HG03025 (cell line): ENCODE data around the gene RNPEPL1.
"Not testable (repeated sequence)": the region's sequence is repeated elsewhere in the genome, so short reads cannot be mapped to it uniquely, and the experiment has no call there.

Source experiments
- ATAC-seq: cut with Tn5 transposase; IDR thresholded peaks from one replicate; pipeline ENCODE4 v1.9.1; 2021; ENCODE audit warnings: mild to moderate bottlenecking, moderate library complexity; ENCODE audit not compliant: unreplicated experiment, low FRiP score

Gene RNPEPL1, protein sequence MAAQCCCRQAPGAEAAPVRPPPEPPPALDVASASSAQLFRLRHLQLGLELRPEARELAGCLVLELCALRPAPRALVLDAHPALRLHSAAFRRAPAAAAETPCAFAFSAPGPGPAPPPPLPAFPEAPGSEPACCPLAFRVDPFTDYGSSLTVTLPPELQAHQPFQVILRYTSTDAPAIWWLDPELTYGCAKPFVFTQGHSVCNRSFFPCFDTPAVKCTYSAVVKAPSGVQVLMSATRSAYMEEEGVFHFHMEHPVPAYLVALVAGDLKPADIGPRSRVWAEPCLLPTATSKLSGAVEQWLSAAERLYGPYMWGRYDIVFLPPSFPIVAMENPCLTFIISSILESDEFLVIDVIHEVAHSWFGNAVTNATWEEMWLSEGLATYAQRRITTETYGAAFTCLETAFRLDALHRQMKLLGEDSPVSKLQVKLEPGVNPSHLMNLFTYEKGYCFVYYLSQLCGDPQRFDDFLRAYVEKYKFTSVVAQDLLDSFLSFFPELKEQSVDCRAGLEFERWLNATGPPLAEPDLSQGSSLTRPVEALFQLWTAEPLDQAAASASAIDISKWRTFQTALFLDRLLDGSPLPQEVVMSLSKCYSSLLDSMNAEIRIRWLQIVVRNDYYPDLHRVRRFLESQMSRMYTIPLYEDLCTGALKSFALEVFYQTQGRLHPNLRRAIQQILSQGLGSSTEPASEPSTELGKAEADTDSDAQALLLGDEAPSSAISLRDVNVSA

DNA sequence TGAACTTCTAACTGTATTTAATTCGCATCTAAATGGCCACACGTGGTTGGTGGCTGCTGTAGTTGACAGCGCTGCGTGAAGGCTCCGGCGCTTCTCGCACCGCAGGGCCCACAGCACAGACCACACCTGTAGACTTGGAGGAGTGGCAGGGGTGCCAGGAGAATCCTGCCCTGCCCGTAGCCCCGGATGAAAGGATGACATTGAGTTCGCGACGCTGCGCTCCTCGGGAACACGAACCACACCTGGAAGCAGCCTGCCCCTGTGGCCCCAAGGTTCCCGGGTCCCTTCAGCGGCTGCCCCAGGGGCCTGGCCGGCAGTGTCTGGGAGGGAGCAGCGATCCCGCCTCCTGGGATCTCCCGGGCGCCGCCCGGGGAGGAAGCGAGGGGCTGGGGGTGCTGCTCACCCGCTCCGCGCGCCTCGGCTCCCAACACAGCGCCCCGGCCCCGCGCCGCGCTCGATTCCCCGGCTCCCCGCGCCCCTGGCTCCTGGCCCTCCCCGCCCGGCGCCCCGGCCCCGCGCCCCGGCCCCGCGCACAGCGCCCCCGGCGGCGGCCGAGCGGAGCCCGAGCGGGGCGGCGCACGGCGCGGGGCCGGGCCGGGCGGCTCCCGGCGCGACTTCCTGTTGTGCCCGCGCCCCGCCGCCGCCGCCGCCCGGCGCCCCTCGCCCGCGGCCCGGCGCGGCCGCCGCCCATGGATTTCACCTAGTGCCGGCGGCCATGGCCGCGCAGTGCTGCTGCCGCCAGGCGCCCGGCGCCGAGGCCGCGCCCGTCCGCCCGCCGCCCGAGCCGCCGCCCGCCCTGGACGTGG is at the start of gene RNPEPL1:
RNPEPL1 (plus strand) TSS at position 613 of the 806 bp plus-strand sequence; CDS start at position 716, 103 bp downstream.
- no peak for ATAC-seq

DNA sequence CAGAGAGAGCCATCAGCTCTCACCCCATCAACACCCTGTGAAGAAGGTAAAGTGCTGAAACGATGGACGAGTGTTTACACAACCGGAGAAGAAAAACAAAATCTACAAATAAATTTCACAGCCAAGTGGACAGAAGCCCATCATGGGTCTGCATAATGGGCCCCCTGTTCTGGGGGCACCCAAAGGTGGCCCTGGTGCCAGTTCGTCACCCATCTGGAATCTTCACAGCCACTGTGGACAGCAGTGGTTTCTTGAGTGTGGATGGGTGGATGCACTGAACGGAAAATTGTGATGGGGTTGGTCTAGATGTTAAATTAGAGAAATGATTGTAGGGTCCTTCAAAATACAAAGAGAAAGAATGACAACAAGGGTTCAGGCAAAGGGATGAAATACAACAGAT is 49.3 kb upstream of the RNPEPL1 start:
- ATAC-seq, result no peak

DNA sequence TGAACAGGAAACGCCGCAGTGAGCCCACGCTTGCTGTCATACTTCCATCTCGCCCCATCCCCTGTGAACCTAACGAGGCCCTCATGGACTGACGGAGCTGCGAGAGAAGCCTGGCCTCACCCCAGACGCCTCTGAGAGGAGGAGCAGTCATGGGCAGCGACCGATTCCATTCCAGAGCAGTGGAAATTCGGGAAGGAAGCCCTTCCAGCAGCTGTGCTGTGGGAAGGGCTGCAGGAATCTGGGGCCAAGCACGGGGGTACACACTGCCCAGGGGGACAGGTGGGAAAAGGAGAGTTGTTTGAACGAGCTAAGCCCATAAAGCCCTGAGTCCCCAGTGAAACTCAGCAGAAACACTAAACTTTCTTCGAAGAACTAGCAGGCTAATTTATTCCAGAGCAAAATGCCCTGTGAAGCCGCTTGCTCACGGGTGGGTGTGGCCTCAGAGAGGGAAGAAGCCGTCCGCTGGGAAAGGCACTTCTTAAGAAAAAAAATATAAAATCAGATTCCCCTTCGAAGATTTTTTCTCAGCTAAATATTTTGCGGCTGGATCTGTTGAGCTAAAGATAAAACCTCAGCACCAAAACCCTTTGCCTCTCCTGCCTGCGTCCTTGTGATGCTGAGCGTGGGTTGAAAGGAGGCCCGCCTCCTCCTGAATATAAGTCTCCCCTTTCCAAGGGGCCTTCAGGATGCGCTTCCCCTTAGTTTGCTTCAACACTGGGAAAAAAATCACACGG is 48.7 kb upstream of the RNPEPL1 start:
- no peak for ATAC-seq

DNA sequence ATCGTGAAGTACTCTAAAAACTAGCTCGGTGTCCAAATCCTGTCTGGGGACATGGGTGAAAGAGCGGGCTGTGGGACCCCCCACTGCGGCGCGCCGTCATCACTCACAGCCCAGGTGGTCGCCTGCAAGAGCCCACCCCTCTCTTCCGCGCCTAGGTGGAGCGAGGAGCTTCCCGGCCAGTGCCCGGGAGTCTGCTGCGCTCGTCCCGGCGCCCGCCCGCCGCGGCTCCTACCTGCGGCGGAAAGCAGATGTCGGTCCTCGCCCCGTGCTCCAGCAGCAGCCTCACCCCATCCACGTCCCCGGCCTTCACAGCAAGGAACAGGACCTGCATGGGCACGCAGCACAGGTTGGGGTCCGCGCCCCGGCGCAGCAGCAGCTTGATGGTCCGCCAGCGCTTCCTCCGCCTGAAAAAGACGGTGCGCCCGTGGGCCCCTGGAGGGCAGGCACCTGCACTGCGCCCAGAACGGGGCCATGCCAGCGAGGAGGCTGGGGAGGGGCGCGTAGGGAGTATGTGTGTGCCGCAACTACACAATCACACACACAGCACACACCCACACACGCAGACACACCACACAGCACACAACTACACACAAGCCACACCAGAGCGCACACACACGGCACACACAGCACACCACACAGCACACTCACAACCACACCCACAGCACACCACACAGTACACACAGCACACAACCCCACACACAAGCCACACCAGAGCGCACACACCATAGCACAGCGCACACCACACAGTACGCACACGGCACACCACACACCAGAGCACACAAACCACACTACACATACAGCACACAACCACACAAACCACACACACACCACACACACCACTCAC is 47.9 kb upstream of the RNPEPL1 start:
- no peak for ATAC-seq

GRCh38 chr2:240520974-240521350 is 47.3 kb upstream of the RNPEPL1 start:
- ATAC-seq, result no peak

GRCh38 chr2:240521885-240522284 is 46.4 kb upstream of the RNPEPL1 start:
- not testable (repeated sequence) for ATAC-seq

GRCh38 chr2:240522406-240522805 is 45.9 kb upstream of the RNPEPL1 start:
- ATAC-seq, result no peak

DNA sequence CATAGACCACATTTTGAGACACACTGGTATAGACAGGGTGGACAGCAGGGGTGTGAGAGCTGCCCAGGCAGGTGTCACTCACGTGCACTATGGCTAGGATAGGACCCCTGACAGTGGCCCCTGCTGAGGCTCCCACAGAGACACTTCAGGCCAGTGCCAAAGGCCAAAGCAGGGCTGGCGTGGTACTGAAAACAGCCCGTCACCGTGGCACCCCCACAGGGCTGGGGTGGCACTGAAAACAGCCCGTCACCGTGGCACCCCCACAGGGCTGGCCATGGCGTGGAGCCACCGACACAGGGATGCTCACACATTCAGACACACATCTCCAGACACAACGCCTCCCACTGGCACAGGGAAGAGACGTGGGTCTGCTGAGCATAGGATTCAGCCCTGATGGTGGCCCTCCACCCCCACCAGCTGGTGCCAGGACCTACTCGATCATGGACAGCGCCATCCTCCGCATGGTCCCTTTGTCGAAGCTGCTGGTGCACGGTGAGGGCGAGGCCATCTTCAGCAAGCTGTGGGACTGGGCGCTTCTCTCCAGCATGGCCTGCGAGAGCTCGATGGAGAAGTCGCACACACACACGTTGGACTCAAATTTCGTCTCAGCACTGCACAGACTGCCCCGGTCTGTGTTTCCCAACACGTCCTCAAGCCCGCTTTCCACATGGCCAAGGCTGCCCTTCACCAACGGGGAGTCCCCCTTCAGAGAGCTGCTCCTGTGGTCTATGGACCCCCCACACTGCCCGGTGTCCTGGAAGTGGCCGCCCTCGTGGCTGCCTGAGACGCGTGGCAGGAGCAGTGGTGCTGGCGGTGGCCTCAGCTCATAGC is 44.6 kb upstream of the RNPEPL1 start:
- ATAC-seq, result no peak

DNA sequence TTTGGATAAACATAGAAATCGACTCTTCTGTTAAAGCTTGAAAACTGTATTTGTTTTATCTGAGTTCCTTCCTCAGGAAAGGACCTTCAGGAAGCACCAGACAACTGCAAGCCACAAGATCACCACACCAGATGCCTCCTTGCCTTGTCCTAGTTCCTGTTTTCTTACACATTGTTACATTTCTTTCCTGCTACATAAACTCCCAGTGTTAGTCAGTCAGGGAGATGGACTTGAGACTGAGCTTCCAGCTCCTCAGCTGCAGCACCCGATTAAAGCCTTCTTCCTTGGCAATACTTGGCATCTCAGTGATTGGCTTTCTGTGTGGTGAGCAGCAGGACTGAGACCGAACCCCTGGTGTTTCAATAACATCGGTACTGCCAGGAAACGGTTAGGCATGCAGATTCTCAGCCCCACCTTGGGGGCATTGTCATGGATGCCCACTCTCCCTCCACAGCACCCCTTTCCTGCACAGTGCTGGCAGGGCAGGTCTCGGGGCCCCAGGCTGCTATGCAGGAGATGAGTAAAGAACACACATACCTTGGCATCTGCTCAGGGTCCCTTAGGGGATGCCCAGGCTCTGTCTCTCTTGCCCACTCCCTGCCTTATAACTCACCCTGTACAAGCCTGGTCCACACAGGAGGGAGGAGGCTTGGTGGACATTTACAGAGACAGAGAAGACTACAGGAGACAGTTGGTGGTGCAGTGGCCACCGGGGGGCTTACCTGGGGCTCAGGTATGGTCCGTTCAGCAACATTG is 43.1 kb upstream of the RNPEPL1 start:
- no peak for ATAC-seq

DNA sequence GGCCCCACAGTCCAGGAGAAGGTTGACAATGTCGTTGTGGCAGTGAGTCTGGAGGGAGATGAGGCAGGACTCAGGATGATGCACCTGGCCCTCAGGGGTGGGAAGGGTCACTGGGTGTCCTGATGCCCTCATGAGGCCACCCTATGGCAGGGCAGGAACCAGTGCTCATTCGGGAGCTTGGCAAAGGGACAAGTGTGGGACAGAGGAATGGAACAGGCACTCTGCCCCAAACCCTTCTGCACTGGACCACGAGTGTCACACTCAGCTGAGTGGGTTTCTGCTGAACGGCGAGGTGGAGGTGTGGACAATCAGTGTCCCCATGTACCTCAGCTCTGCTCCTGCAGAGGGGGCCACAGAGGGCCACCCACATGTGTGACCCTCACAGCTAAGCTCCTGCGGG is 42.5 kb upstream of the RNPEPL1 start:
- no peak for ATAC-seq

DNA sequence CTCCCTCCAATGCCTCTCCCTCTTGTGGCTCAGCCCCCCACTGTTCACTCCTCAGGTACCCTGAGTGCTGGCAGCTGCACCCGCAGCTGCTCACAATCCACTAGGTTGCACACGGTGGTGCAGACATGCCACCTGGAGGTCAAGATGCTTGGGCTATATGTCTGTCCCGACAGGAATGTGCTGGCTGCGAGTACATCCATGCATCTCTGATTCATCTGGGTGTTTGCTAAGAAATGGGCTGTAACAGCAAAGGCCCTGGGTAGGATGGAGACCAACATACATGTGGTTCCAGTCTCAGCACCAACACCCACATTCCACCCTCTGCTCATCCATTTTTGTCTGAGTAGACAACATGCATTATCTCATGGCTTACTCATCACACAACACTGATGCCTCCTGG is 41.8 kb upstream of the RNPEPL1 start:
- ATAC-seq, result no peak

DNA sequence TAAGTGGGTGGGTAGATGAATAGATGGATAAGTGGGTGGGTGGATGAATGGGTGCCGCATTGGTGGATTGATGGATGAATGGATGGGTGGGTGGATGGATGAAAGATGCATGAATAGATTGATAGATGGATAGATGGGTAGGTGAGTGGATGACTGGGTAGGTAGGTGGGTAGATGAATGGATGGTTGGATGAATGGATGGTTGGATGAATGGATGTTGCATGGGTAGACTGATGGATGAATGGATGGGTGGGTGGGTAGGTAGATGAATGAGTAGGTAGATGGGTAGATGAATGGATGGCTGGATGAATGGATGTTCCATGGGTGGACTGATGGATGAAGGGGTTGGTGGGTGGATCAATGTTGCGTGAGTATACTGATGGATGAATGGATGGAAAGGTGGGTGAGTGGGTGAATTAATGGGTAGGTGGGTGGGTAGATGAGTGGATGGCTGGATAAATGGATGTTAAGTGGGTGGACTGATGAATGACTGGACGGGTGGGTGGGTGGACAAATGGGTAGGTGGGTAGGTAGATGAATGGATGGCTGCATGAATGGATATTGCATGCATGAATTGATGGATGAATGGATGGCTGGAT is 41.0 kb upstream of the RNPEPL1 start:
- ATAC-seq, result no peak

DNA sequence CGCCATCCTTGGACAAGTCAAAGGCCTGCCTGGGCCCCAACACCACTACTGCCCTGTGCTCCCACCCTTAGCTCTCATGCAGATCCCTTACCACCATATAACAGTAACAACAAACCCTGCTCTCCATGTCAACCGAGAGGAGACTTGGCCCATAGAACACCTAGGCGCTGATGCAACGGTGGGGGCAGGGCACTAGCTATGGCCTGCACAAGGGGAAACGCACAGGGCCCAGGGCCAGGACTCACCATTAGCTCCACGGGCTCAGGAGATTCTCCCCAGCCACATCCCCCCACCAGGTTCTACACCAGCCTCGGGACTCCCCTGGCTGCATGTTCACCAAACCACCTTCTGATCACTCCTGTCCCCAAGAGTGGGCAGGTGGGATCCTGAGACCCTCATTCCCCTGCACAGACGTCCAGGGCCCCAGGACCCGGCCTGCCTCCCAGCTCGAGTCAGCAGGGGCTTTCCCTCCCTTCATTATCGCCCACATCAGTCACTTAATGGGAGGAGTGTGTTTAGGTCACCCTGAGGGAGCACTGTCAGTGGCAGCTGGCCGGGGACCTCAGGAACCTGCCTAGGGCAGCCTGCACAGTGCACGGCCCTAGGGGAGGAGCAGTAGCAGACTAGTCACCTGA is 39.8 kb upstream of the RNPEPL1 start:
- ATAC-seq, result no peak

- ATAC-seq, result no peak
Measured at GRCh38 chr2:240529344-240529999, 38.8 kb upstream of the RNPEPL1 start.

GRCh38 chr2:240530181-240530580 is 38.1 kb upstream of the RNPEPL1 start:
- no peak for ATAC-seq

DNA sequence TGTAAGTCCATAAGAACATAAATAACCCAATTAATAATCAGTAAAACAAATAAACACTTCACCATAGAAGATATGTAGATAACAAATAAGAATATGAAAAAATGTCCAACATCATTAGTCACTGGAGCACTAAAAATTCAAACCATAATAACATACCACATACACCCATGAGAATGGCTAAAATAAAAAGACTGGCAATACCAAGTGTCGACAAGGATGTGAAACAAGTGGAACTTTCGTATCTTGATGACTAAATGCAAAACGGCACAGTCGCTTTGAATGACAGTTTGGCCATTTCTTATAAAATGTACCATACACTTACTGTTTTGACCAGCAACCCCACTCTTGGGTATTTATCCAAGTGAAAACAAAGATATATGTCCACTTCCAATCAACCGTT is 37.2 kb upstream of the RNPEPL1 start:
- no peak for ATAC-seq
